Right lobe of liver (tissue), 6 donors: ENCODE measurements around the gene FNDC3B. TPM values are rescaled to one million over a fixed set of nuclear protein-coding genes. Genes with fewer than 3 reads are reported as not detected.

Source experiments
- ATAC-seq, 4 donors: fragments of 200-7000 bp; cut with Tn5 transposase; one replicate each; pipeline ENCODE4 v1.9.1; 2020; ENCODE audit warnings: mild to moderate bottlenecking in 4 of 4, moderate library complexity in 4 of 4
- DNase-seq, 3 donors: peaks; one replicate each; pipeline ENCODE4 v3.0.0-alpha.2; 2020
- H3K27ac ChIP-seq, 3 donors: fragments of 200-600 bp; one replicate each; pipeline ENCODE4 v1.8.0; 2022
- H3K27me3 ChIP-seq, 2 donors: fragments of 200-600 bp; one replicate each; pipeline ENCODE4 v1.8.0; 2022
- H3K36me3 ChIP-seq, 4 donors: fragments of 200-600 bp; sonication (generic) in 1 of 4; one replicate each; pipeline versions ENCODE4 v1.5.1 to v1.8.0; 2017 to 2022; ENCODE audit warnings: control low read depth in 1 of 4
- H3K4me1 ChIP-seq, 4 donors: fragments of 200-600 bp; sonication (generic) in 1 of 4; one replicate each; pipeline versions ENCODE4 v1.5.1 to v1.8.0; 2017 to 2022; ENCODE audit warnings: control low read depth in 1 of 4
- H3K4me3 ChIP-seq, 3 donors: fragments of 200-600 bp; one replicate each; pipeline ENCODE4 v1.8.0; 2022
- H3K9me3 ChIP-seq, 4 donors: fragments of 200-600 bp; sonication (generic) in 1 of 4; one replicate each; pipeline versions ENCODE4 v1.5.1 to v1.8.0; 2017 to 2022; ENCODE audit warnings: control low read depth in 1 of 4
- POLR2A ChIP-seq: fragments of 450-650 bp; IDR thresholded peaks from one replicate; pipeline ENCODE4 v1.6.1; 2017; ENCODE audit warnings: antibody characterized with exemption, mild to moderate bottlenecking
- WGBS: methylation state at CpG from one replicate; pipeline ENCODE4 v1.1.6; 2018; ENCODE audit warnings: low coverage, low lambda C conversion rate; ENCODE audit not compliant: insufficient coverage; ENCODE audit errors: missing lambda C conversion rate; 5-methylcytosine and 5-hydroxymethylcytosine counted together
- intact Hi-C, 2 donors: fragments of 100-400 bp; cut with DNase I; formaldehyde crosslinking; loops; one replicate each; pipeline versions ENCODE4 v1.11.2 to v1.14.1; 2022
- total RNA-seq, 6 experiments: library from RNA; depleted of rRNA in 2 of 6; stranded (reverse); fragments of >200 nt in 2 of 6; fragmentation: NEBNext Ultra II Directional in 3 of 6; extraction: Animal tissue kit (Norgen Biotek cat#: 25700) in 3 of 6; gene quantifications; one replicate each; pipeline versions ENCODE4 v1.1.0 to v1.2.4, GENCODE V29; 2016 to 2023
- TF ChIP-seq, protein P1 (sequence below), 4 donors: fragments of 200-600 bp in 3 of 4; fragments of 450-650 bp in 1 of 4; IDR thresholded peaks; one replicate each; pipeline versions ENCODE4 v1.5.1 to v1.8.0; 2016 to 2022; ENCODE audit warnings: antibody characterized with exemption in 4 of 4, mild to moderate bottlenecking in 2 of 4
- donor health status: DM: no; HTN: yes; CAD: no.
- donor health status: DM: no; HTN: no; CAD: no.
- donor health status: DM: no; HTN: no; CAD: no.
- donor health status: DM: no; HTN: yes; CAD: no.
- donor health status: DM: no; HTN: yes; CAD: no.

The FNDC3B gene
- total RNA-seq, 6 experiments from 2014 or later: 40.2 to 184 (median 63.5) TPM

GRCh38 chr3:172314591-172315160 is 275.3 kb downstream of the FNDC3B start:
- H3K27ac ChIP-seq: no peak overlapping the region
- no peaks in the 10 kb centered on the region for H3K9me3 ChIP-seq
- WGBS: 73% methylated on average over 5 of the region's 8 CpGs
- H3K36me3 ChIP-seq: peaks cover 0 to 38% (median 26%) of the 10 kb centered on the region in 4 donors
- TF ChIP-seq, protein P1, sequence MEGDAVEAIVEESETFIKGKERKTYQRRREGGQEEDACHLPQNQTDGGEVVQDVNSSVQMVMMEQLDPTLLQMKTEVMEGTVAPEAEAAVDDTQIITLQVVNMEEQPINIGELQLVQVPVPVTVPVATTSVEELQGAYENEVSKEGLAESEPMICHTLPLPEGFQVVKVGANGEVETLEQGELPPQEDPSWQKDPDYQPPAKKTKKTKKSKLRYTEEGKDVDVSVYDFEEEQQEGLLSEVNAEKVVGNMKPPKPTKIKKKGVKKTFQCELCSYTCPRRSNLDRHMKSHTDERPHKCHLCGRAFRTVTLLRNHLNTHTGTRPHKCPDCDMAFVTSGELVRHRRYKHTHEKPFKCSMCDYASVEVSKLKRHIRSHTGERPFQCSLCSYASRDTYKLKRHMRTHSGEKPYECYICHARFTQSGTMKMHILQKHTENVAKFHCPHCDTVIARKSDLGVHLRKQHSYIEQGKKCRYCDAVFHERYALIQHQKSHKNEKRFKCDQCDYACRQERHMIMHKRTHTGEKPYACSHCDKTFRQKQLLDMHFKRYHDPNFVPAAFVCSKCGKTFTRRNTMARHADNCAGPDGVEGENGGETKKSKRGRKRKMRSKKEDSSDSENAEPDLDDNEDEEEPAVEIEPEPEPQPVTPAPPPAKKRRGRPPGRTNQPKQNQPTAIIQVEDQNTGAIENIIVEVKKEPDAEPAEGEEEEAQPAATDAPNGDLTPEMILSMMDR (IDR thresholded peaks at IDR 0.05): no peak
- no peak for TF ChIP-seq POLR2A
- no peak for DNase-seq
- no peak for ATAC-seq
- H3K27me3 ChIP-seq: no peaks in the 10 kb centered on the region
- intact Hi-C loops: no loop called here
- no peak overlapping the region for H3K4me3 ChIP-seq
- H3K4me1 ChIP-seq: no peaks in the 10 kb centered on the region

DNA sequence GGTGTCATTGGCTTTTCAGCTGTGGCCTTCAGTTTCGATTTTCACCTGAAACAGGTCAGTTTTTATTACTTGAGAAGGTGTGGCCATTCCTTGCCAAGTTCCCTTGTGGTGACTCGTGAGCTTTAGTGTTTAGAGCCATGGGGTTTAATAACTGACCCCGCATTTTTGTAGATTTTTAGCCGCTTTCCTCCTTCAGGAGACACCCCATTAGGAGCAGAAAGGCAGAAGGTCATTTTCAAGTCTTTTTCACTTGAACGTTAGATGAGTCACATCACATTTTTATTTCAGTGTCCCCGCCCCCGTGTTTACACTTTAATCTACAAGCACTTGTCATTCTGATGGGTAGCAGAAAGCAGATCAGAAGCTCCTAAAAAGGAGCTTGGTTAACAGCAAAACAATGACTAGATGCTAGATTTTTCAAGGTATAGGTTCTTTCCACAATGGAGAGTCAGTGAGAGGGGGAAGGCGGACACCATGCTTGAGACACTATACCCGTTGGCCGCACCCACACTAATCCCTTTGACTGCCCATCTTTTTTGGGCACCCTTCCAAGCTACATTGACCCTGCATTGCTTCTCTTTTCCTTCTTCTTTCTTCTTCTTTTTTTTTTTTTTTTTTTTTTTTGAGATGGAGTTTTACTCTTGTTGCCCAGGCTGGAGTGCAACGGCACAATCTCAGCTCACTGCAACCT is 276.2 kb downstream of the FNDC3B start:
- peak in 1 of 4 donors; percentile 33 for ATAC-seq
- no peaks in the 10 kb centered on the region for H3K9me3 ChIP-seq
- no peak overlapping the region for H3K4me3 ChIP-seq
- no peaks in the 10 kb centered on the region for H3K27me3 ChIP-seq
- WGBS: 67% methylated on average over 10 of the region's 11 CpGs
- H3K4me1 ChIP-seq: no peaks in the 10 kb centered on the region
- TF ChIP-seq POLR2A: no peak
- TF ChIP-seq, protein P1 (IDR thresholded peaks at IDR 0.05): no peak
- DNase-seq: no peak
- peaks cover 0 to 37% (median 19%) of the 10 kb centered on the region in 4 donors for H3K36me3 ChIP-seq
- no peak overlapping the region for H3K27ac ChIP-seq
- intact Hi-C loops: no loop called here

- WGBS: 77% methylated on average over 4 of the region's 4 CpGs
- TF ChIP-seq POLR2A: no peak
- TF ChIP-seq, protein P1 (IDR thresholded peaks at IDR 0.05): no peak
- no peaks in the 10 kb centered on the region for H3K4me1 ChIP-seq
- no peak for DNase-seq
- H3K9me3 ChIP-seq: no peaks in the 10 kb centered on the region
- intact Hi-C loops: no loop called here
- peaks cover 0 to 33% (median 9%) of the 10 kb centered on the region in 4 donors for H3K36me3 ChIP-seq
- no peak overlapping the region for H3K27ac ChIP-seq
- no peaks in the 10 kb centered on the region for H3K27me3 ChIP-seq
- no peak overlapping the region for H3K4me3 ChIP-seq
- ATAC-seq: no peak
Observed at GRCh38 chr3:172316758-172317157, 277.4 kb downstream of the FNDC3B start.

GRCh38 chr3:172317481-172317880 is 278.1 kb downstream of the FNDC3B start:
- Histone ChIP-seq H3K36me3 (peaks cover 0 to 26% (median 6%) of the 10 kb centered on the region in 4 donors), H3K27ac (peak overlapping the region in 1 of 3 donors; percentile 31), H3K4me3 (no peak overlapping the region), H3K4me1 (no peaks in the 10 kb centered on the region), H3K27me3 (no peaks in the 10 kb centered on the region), H3K9me3 (no peaks in the 10 kb centered on the region)
- no peak for DNase-seq
- WGBS: 87% methylated on average over 8 of the region's 8 CpGs
- no peak for TF ChIP-seq POLR2A
- TF ChIP-seq, protein P1 (IDR thresholded peaks at IDR 0.05): no peak
- ATAC-seq: no peak
- intact Hi-C loops: no loop called here
